ENCODE results near the gene IGFBP7. TPM values are rescaled to one million over a fixed set of nuclear protein-coding genes. Genes with fewer than 3 reads are reported as not detected.

Gene IGFBP7
- total RNA-seq, 2 donors from 2014 or later = 1.1 TPM; not detected in 1

- DNase-seq = no peak
- Mint-ChIP-seq H3K27me3 (ENCODE audit: insufficient read depth) (peaks cover 3% of the 10 kb centered on the region), H3K4me1 (peaks cover 16% of the 10 kb centered on the region), H3K4me3 (no peak overlapping the region), H3K9me3 (peaks cover 32% of the 10 kb centered on the region), H3K27ac (no peak overlapping the region), H3K36me3 (ENCODE audit: low read depth) (no peaks in the 10 kb centered on the region)
- Histone ChIP-seq H3K36me3 (ENCODE audit: control insufficient read depth, insufficient read depth, low read length) (no peaks in the 10 kb centered on the region), H3K27ac (ENCODE audit: low read depth, low read length) (no peak overlapping the region), H3K9ac (ENCODE audit: extremely low read depth, low read length, poor library complexity, severe bottlenecking) (no peak overlapping the region), H3K9me3 (ENCODE audit: control insufficient read depth, low read length) (peaks cover 25% of the 10 kb centered on the region), H3K27me3 (ENCODE audit: control insufficient read depth, insufficient read depth, low read length, poor library complexity, severe bottlenecking) (no peaks in the 10 kb centered on the region), H3K4me1 (ENCODE audit: control insufficient read depth, insufficient read depth, low read length) (no peaks in the 10 kb centered on the region), H3K4me3 (ENCODE audit: low read length) (no peak overlapping the region)
- TF ChIP-seq, protein P1, sequence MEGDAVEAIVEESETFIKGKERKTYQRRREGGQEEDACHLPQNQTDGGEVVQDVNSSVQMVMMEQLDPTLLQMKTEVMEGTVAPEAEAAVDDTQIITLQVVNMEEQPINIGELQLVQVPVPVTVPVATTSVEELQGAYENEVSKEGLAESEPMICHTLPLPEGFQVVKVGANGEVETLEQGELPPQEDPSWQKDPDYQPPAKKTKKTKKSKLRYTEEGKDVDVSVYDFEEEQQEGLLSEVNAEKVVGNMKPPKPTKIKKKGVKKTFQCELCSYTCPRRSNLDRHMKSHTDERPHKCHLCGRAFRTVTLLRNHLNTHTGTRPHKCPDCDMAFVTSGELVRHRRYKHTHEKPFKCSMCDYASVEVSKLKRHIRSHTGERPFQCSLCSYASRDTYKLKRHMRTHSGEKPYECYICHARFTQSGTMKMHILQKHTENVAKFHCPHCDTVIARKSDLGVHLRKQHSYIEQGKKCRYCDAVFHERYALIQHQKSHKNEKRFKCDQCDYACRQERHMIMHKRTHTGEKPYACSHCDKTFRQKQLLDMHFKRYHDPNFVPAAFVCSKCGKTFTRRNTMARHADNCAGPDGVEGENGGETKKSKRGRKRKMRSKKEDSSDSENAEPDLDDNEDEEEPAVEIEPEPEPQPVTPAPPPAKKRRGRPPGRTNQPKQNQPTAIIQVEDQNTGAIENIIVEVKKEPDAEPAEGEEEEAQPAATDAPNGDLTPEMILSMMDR (conservative IDR thresholded peaks at IDR 0.05) = no peak
Observed at GRCh38 chr4:57136281-57136680, 26.1 kb upstream of the IGFBP7 start.

DNA sequence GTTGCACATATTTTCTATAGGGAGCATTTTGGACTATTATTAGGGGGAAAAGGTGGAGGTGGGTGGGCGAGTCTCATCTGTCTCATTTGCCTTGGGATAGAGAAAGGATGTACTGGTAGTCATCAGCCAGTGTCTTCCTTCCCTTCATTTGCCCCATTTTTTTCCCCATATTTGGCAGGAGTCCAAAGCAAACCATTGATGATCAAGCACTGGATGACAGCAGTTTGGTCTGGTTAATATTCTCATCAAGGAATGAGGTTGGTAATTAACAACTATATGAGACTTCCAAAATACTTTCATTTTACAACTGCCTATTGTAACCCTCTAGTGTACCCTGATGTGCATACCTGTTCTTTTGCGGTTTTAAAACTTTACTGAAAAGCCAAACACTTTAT, 22.6 kb upstream of the IGFBP7 start:
- no peaks in the 10 kb centered on the region for H3K36me3 ChIP-seq (ENCODE audit: control insufficient read depth, insufficient read depth, low read length)
- Mint-ChIP-seq H3K4me3 (no peak overlapping the region), H3K36me3 (ENCODE audit: low read depth) (no peaks in the 10 kb centered on the region), H3K27ac (no peak overlapping the region), H3K27me3 (ENCODE audit: insufficient read depth) (no peaks in the 10 kb centered on the region), H3K9me3 (peaks cover 39% of the 10 kb centered on the region), H3K4me1 (peaks cover 16% of the 10 kb centered on the region)
- H3K4me3 ChIP-seq (ENCODE audit: low read length) = no peak overlapping the region
- WGBS, 2 experiments (ENCODE audit: insufficient coverage in 1 of 2, insufficient read length in 1 of 2) = 40 to 76% methylated on average over 1 to 2 of the region's 2 CpGs
- no peak overlapping the region for H3K27ac ChIP-seq (ENCODE audit: low read depth, low read length)
- peaks cover 31% of the 10 kb centered on the region for H3K9me3 ChIP-seq (ENCODE audit: control insufficient read depth, low read length)
- no peak overlapping the region for H3K9ac ChIP-seq (ENCODE audit: extremely low read depth, low read length, poor library complexity, severe bottlenecking)
- TF ChIP-seq, protein P1 (conservative IDR thresholded peaks at IDR 0.05) = no peak
- DNase-seq = no peak
- H3K4me1 ChIP-seq (ENCODE audit: control insufficient read depth, insufficient read depth, low read length) = no peaks in the 10 kb centered on the region
- H3K27me3 ChIP-seq (ENCODE audit: control insufficient read depth, insufficient read depth, low read length, poor library complexity, severe bottlenecking) = no peaks in the 10 kb centered on the region

DNA sequence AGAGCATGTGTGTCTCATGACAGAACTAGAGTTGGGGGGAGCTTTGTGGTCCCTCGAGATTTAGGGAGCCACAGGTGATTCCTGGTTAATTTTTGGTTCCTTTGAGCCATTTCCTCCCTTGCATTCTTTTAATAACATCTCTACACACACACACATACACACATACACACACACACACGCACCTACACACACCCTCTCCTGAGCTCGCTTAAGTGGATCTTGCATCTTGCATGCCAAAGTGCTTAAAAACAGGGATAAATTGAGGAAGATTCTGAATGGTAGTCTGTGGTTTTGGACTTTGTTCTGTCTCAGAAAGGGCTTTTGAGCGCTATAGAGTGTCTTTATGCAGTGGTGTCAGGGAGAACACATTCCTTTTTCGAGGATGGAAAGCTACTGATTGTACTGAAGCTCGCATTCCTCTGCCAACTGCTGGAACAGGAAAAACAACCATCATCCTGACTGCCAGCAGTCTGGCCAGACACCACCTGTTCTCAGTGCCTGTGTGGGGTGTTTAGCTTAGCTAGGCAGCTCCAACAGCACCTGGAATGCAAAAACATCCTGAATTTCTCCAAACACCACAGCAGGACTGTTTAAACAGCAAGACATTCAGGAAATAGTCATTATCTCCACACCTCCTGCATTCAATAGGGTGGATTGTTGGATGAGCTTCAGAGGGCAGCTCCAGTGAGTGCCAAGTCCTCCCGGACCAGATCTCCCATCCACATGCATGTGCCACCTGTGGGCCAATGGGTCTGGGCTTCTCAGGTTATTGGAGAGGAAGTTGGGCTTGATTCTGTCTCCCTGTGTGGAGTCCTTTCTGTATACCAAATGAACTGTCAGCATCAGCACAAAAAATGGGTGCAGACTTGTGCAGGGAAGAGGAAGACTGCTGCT, 21.9 kb upstream of the IGFBP7 start:
- Mint-ChIP-seq H3K36me3 (ENCODE audit: low read depth) (peaks cover under 1% of the 10 kb centered on the region), H3K27me3 (ENCODE audit: insufficient read depth) (no peaks in the 10 kb centered on the region), H3K27ac (no peak overlapping the region), H3K4me3 (no peak overlapping the region), H3K9me3 (peaks cover 39% of the 10 kb centered on the region), H3K4me1 (peaks cover 16% of the 10 kb centered on the region)
- peak; percentile 63 for DNase-seq
- Histone ChIP-seq H3K36me3 (ENCODE audit: control insufficient read depth, insufficient read depth, low read length) (no peaks in the 10 kb centered on the region), H3K4me1 (ENCODE audit: control insufficient read depth, insufficient read depth, low read length) (no peaks in the 10 kb centered on the region), H3K27ac (ENCODE audit: low read depth, low read length) (no peak overlapping the region), H3K9ac (ENCODE audit: extremely low read depth, low read length, poor library complexity, severe bottlenecking) (no peak overlapping the region), H3K4me3 (ENCODE audit: low read length) (no peak overlapping the region), H3K9me3 (ENCODE audit: control insufficient read depth, low read length) (peaks cover 31% of the 10 kb centered on the region), H3K27me3 (ENCODE audit: control insufficient read depth, insufficient read depth, low read length, poor library complexity, severe bottlenecking) (no peaks in the 10 kb centered on the region)
- TF ChIP-seq, protein P1 (conservative IDR thresholded peaks at IDR 0.05) = no peak
- WGBS, 2 experiments (ENCODE audit: insufficient coverage in 1 of 2, insufficient read length in 1 of 2) = 88 to 93% methylated on average over 4 to 7 of the region's 7 CpGs
